Posterior cingulate gyrus (tissue), 11 donors: Measurements from ENCODE around the gene NREP.

ENCODE experiments used
- DNase-seq, 10 donors: peaks; one replicate each; pipeline versions ENCODE4 v3.0.0 to v3.0.0-alpha.2; 2020 to 2021; ENCODE audit warnings: mixed read lengths in 3 of 10
- intact Hi-C: fragments of 100-400 bp; cut with DNase I; formaldehyde crosslinking; loops from one replicate; pipeline ENCODE4 v1.15.1; 2023

NREP gene

DNA sequence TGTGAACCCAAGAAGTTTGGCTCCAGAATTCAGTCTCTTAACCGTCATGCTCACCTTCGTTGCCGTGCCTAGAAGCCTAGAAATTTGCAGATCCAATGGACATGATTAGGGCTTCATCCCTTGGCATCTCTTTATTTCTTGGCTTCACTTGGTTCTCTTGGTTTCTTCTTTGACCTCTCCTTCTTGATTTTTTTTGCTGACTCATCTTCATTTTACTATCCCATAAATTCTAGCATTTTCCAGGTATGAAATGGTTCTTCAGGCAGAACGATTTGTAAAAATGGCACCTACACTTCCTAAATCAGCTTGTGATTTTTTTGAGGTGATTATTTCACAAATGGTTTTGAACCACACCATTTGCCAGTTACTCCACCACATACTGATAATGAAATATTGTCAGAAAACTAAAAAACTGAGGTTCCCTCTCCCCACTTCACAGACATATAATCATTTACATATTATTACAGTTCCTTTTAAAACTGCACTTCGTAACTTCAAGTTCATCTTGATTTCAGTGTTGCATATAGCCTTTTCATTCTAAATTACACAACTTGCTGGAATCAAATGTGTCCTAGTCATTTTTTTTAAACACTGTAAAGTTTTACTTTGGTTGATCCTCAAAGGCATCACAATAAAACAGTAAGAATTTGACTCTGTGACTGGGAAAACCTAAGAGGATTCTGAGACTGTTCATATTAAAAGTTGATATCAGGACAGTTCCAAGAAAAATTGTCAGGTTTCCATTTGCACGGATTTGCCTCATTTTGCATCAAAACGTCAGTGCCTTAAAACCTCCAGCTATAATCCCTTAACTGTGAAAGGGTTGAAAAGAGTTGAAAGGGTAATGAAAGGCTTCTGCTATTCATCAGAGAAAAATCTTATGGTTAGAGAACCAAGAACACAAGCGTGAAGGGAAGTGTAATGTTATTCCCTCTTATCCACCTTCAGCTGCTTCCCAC, 8.9 kb upstream of the NREP start:
- no peak for DNase-seq
- intact Hi-C loops: no loop called here

DNA sequence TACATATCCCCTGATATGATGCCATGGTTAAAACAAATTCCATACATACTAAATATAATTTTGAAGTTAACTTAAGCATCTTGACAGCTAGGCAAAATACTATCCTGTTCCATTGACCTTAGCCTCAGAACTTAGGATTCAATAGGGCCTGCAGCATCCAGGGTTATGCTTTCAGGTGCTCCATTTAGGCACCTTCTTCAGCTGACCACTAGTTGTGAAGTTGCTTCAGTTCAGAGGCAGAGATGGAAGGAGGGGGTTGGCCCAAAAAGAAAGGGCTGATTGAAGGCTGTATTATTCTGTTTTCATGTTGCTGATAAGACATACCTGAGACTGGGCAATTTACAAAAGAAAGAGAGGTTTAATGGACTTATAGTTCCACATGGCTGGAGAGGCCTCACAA, 7.0 kb upstream of the NREP start:
- no peak for DNase-seq
- intact Hi-C loops: no loop called here

DNA sequence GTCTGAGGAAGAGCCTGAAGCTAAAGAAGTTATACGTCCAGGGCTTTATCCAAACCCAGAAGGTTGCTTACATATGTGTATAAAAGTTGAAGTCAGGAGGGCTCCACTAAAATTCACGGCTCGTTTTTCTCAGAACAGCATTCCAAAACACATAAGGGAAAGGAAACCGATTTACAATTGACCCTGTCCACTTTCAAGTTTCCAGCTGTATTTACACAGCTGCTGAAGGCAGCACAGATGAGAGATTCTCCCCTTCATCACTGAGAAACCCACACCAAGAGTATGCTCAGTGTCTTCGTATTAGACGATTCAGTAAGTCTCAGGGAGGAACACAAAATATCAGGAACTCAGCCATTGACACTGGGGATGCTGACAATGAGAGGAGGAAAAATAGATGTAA, 5.9 kb upstream of the NREP start:
- intact Hi-C loops: no loop called here
- DNase-seq: no peak

DNA sequence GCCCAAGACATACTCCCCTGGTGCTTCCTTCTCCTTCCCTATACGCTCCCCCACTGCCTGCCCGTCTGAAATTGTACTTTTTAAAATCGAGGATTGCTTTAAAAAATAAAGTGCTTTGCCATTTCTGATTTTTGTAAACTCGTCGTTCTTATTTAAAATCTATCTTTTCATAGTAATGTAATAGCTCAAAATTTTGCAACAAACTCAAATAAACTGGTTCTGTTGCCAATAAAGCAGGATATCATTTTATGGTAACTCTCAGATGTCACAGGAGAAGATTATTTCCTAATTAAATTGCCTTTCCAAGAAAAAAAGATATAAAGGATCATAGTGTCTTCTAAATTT, 1.3 kb upstream of the NREP start:
- no peak for DNase-seq
- intact Hi-C loops: loop anchor here (5.0 to 10.0 kb wide), 3 partner anchors 203 to 666 kb away; partner anchors contain the start of gene WDR36

DNA sequence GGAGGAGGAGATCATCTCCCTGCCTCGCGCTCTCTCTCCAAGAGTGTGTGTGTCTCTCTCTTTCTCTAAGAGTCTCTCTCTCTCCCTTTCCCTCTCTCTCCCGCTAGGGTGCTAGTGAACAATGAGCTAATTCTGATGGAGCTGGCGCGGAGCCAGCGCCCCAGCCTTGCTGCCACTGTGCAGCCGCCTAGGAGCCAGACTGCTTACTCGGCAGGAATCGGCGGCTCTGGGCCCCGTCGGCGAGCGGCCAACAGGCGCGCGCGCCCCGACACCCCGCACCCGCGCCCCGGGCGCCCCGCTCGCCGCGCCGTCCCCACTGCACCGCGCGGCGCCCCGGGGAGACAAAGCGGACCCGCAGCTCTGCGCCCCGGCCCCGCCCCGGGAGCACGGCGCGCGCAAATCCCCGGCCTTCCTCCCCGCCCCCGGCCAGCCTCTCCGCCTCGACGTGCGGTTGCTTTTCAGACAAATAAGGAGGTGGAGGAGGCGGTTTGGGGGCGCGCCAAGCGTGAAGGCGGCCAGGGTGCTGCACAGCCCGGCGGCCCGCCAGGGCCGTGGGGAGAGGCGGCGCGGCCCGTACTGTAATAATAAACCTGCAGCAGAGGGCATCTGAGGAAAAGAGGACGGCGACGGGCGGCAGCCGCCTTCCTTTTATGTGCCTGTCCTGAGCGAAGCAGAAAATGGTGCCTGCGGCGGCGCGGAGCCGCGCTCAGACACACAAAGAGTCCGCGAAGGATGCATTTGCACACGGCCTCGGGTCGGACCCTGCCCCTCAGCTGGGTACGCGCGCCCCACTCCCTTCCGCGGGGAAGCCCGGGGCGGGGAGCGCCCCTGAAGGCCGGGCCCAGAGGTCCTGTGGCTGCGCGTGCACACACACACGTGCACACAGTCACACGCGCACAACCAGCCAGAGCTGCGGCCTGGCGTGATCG, 625 bp upstream of the NREP start:
- intact Hi-C loops: loop anchor here (5.0 to 10.0 kb wide), 3 partner anchors 203 to 665 kb away; partner anchors contain the start of gene WDR36
- peak; percentile 84 to 98 (median 90) for DNase-seq

DNA sequence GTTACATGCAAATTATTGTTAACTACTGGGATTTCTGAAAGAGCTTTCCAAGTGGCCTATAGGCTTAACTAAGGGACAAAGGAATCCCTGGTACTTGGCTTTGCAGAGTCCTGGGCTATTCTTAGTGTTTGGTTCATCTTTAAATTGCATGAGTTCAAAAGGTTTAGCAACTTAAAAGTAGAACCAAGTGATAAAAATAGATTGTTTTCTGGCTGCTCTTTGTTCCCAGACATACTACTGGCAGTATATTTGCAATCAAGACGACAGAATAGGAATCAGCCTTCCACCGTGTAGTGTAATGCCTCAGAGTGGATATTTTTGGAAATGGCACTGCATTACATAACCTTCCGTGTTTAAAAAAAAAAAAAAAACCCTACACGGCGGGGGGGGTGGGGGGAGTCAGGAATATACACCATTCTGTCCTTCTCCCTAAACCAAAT, 1.0 kb downstream of the NREP start:
- no peak for DNase-seq
- intact Hi-C loops: loop anchor here (5.0 to 10.0 kb wide), 3 partner anchors 201 to 664 kb away; partner anchors contain the start of gene WDR36

DNA sequence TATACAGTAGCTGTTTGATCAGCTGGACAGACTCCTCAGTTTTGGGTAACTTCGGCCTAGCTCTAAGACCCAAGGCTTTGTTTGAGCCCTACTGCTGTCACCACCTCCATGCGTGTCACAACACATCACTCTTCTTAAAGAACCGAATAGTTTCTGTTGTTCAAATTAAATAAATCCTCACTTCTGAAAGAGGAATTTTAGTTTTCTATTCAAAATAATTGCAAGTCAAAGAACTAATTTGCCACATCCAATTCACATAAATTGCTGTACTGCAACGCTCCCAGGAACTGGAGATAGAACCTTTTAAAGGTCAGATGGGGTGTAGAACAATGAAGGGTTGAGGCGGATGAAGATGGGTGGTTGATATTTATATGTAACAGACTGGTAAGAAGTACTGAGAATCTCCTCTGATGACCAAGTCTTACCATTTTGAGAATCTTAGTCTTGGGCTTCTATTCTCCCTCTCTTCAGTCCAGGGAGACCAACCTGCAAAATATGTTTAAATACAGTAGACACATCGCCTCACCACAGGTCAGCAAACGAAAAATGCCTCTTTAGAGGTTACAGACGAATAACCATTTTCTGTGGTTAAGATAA, 1.6 kb downstream of the NREP start:
- intact Hi-C loops: loop anchor here (5.0 to 10.0 kb wide), 3 partner anchors 201 to 663 kb away; partner anchors contain the start of gene WDR36
- no peak for DNase-seq

DNA sequence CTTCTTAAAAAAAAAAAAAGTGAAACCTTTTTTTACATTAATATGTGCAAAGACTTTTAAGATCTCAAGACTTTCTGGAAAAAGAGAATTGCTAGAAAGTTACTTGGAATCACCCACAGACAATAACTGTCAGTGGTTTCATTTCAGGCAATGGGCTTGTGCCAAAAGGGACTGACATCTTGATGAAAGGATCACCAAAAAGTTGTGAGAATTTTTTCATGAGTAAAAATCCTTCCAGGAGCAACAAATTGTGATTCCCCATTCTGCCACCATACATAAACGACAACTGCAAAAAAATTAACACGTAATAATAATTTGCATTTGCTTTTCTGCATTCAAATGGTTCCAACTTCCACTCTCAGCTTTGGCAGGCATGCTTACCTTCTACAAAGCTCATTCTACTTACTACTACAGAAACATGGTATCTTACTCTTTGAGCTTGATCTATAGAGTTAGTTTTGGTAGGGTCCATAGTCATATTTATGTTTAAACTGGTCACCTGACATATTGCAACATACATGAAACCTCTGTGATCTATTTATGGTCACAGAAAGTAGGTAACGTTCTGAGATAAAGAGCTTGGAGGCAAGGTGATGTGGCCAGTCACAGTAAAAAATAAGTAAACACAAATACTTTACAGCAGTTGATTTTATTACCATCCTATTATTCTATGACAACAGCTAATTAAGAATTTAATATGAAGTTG, 3.0 kb downstream of the NREP start:
- DNase-seq: no peak
- intact Hi-C loops: loop anchor here (10.0 kb wide), 2 partner anchors 199 to 401 kb away; no protein-coding TSS in a partner anchor

DNA sequence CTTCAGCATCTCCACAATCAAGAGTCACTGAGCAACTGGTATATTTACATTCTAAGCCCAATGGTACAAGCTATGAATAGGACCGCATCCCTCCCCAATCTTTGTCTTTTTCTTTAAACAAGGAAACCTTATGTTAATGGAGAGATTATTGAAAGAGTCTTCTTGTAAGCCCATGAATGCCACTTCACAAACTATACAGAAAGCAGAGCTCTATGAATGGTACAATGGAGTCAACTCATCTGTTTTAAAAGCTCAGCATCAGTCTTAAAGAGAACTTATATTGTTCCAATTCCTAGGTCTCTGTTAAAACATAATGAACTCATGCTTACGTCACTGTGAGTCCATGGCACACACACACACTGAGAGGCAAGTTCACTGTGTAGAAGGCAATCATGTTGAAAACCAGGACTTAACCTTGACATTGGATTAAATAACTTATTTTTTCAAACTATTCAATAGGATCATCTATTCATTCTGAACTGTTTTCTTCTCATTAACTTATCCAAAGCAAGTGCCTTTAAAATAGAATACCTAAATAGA, 4.5 kb downstream of the NREP start:
- intact Hi-C loops: loop anchor here (10.0 kb wide), 2 partner anchors 198 to 402 kb away; no protein-coding TSS in a partner anchor

DNA sequence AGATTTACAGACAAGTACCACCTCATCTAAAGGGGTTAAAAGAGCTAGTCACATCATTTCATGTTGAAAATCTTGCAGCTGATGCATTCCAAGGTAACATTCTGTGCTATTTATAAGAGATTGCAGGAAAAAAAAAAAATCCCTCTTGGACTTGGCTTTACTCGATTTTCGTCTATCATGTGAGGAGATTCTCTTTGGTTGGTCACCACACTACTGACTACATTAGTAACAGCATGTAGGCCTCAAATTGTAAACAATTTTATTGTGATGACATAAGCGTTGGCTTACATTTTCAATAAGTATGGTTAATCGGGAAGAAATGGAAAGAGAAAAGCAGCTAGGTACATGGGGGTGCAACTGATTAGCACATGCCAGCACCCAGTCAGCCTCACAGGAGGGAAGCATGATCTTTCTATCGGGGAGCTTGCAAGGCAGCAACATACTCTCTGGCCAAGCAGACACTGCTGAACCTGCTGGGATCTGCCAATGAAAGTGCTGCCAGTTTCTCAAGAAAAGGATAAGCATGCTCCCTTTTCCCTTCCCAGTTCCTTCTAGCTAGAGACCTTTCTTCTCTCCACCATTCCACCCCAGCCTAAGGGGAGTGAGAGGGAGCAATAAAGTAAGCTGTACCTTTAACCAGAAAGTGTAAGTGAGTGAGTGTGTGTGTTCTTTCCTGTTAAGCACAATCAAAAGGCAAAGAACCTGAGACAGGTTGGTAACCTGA, 7.5 kb downstream of the NREP start:
- DNase-seq: no peak
- intact Hi-C loops: loop anchor here (10.0 kb wide), 2 partner anchors 195 to 405 kb away; no protein-coding TSS in a partner anchor

More for the DNA sequence above, 4.5 kb downstream of the NREP start:
- no peak for DNase-seq

DNA sequence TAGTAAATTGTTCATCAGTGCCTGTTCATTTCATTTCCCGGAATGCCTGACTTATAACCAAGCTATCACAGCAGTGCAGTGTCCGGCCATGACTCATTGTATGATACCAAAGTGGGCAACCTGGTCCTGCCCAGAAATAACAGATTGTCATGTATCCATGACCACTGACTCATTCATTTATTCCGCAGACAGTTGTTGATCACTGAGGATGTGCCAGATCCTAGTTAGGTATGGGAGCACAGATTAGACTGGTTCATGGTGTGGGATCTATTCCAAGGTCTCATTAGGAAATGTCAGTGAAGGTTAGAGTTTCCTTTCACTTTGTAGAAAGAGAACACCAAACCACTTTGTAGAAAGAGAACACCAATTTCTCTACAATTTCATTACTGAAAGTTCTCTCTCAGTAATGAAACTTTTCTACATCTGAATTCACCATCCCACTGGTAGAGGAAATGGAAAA, 8.7 kb downstream of the NREP start:
- DNase-seq: no peak
- intact Hi-C loops: no loop called here

DNA sequence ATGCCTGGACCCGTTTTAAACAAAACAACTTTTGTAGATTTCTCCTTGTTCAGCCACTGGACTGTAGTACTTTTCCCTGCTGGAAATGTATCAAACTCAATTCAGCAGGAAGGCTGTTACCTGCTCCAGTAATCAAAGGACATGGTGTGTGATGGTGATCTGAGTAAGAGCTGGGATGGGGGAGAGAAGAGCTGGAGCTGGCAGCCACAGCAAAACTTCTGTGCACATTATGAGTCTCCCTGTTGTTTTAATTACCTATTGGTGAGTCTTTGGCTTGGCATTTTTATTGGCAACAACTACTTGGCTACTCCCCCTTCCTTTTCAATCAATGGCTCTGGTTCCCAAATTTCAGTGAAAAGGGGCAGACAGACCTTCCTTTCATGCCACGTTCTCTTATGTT, 9.7 kb downstream of the NREP start:
- no peak for DNase-seq
- intact Hi-C loops: no loop called here

DNA sequence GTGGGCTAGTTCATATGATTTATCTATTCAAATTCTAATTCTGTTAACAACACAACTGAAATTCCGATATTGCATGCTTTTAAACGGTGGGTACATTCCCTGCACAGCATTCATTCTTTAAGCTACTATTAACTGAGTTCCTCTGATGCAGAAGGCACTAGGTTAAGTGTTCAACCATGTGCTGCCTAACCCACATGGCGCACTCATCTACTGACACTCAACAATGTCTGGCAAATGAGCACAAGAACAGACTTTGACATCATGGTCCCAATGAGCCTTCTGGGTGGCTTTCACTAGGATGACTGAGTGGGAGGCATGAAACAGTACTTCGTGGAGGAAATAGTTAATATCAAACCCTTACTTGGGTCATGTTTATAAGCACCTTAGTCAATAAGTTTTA, 10.2 kb downstream of the NREP start:
- DNase-seq: no peak
- intact Hi-C loops: no loop called here

DNA sequence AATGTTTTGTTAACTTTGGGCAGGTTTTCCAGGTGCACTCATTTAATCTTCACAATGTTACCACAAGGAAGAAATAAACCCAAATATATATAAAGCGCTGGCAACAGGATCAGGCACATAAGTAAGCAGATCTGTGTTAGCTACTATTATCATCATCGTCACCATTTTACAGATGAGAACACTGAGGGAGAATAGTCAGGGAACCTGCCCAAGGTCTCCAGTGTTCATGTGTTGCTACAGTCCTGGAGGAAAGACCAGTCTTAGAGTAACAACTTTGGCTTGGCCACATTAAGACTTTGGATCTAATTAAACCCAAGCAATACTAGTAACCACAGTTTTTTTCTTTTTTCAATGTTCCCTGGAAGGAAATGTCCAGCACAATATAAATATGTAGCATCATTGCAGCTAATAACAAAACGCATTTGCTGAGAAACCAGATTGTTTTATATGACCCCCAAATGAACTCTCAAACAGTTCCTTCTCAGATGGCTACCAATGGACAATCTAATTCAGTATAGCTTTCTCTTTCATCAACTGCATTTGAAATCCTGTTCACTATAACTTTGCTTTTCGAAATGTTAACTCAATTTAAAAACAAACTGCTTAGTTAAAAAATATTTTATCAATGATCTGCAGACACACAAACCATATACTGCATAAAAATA, 11.8 kb downstream of the NREP start:
- intact Hi-C loops: no loop called here

DNA sequence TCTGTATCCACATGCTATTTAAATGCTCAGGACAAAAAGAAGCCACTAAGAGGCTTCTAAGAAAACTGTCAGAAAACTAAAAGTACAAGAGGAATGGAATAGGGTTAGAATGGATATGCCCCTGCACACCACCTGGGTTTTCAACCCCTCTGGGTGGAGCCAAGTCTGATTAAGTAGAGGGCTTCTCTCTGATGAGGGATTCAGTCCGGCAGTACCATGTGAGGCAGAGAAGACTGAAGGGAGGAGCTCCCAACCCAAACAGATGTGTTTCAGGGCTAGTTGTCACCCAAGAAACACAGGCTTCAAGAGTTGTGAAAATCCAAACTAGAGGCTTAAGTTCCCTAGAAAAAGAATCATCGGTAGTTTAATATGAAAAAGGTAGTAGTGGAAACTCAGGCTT, 12.5 kb downstream of the NREP start:
- DNase-seq: no peak
- intact Hi-C loops: no loop called here

More for the DNA sequence above, 11.8 kb downstream of the NREP start:
- no peak for DNase-seq

DNA sequence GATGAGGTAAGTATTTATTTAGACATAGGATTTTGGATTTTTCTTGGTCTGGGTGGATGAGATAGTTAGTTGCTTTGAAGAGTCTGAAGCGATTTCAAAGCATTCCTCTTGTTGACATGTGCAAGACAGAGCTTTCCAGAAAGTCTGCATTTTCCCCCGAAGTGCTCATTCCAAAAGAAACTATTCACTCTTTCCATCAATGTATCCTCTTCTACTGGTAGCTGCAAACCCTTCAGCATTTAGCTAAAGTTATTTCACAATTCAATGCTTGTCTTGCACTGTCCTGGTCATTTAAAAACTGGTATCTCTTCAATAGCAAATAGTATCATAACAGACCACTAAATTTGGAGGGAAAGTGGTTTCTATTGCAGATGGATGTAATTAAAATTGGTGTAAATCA, 13.0 kb downstream of the NREP start:
- no peak for DNase-seq
- intact Hi-C loops: no loop called here

DNA sequence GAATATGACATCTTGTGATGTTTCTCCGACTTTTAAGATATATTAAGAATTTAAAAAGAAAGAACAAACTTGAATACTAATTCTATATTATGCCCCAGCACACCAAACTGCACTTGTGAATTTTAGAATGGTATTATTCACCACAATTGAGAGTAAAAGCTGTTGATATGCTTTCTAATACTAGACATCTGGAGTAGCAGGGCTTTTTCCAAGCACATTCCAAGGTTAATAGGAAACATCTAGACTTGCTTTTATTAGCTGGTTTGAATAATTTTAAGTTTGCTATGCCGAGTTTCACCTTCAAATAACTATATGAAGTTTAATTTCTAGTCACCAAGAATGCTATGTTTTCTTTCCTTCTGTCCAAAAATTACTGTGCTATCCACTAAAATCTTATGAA, 13.5 kb downstream of the NREP start:
- no peak for DNase-seq
- intact Hi-C loops: no loop called here
